DMS 273 (cell line): ENCODE data around the gene MET.
"Not testable (repeated sequence)": the region's sequence is repeated elsewhere in the genome, so short reads cannot be mapped to it uniquely, and the experiment has no call there.

ENCODE experiments used
- DNase-seq: peaks from one replicate; lab custom pipeline; 2025; ENCODE audit not compliant: unreplicated experiment; lab: John Stamatoyannopoulos, UW

Gene MET

DNA sequence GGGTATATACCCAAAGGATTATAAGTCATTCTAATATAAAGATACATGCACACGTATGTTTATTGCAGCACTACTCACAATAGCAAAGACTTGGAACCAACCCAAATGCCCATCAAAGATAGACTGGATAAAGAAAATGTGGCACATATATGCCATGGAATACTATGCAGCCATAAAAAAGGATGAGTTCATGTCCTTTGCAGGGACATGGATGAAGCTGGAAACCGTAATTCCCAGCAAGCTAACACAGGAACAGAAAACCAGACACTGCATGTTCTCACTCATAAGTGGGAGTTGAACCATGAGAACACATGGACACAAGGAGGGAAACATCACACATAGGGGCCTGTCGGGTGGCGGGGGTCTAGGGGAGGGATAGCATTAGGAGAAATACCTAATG, 79.1 kb downstream of the MET start:
- DNase-seq: not testable (repeated sequence)

DNA sequence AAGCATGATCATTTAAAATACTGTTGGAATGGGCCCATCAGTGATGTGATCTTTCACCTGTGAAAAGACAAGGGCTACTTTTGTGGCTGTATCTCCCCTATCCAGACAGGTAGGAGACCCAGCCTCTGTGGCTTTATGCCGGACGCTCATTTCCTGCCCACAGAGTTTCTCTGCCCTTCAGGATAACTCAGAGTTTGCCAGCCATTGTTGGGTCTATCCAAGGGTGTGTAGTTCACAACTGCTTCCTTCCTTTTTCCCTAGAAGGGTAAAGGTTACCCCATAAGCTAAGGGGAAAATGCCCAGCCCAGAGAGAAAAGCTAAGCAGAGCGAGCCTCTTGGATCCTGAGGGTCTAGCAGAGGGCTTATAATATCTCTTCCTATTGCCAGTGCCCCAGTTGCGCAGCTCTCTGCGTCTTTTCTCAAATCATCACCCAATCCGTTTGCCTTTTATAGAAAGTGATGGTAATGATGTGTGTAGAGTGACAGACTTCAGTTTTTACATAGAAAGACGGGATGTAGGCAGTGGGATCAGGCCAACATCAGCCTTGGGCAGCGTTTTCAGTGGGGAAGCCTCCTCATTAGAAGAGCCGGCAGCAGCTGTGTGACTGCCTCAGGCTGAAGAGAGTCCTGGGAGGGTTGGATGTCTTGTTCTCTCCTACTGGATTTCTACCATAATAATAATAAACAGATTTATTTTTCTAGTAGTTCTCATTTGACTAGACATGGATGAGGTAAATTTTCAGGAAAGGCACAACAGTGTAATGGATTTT, 80.5 kb downstream of the MET start:
- no peak for DNase-seq

- no peak for DNase-seq
Observed at GRCh38 chr7:116753130-116753529, 81.1 kb downstream of the MET start.

DNA sequence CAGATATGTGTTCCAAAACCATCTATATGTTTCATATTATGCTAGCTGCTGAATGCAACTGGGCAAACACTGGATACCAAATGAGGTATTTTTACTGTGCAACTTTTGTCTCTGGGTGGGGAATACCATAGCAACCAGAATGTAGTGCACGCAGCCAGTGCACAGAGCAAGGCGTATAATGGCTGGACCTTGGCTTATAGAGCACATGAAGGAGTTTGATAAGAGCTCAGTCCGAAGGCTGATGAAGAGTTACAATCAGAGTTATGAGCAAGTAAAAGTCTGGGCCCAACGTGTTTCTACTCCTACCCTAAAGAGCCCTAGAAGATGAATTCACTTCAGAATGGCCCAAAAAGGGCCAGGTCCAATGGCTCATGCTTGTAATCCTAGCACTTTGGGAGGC, 82.2 kb downstream of the MET start:
- DNase-seq: no peak

- no peak for DNase-seq
Observed at GRCh38 chr7:116757283-116757682, 85.3 kb downstream of the MET start.

- DNase-seq: not testable (repeated sequence)
Observed at GRCh38 chr7:116759642-116760041, 87.6 kb downstream of the MET start.

- no peak for DNase-seq
Observed at GRCh38 chr7:116762971-116763370, 91.0 kb downstream of the MET start.

DNA sequence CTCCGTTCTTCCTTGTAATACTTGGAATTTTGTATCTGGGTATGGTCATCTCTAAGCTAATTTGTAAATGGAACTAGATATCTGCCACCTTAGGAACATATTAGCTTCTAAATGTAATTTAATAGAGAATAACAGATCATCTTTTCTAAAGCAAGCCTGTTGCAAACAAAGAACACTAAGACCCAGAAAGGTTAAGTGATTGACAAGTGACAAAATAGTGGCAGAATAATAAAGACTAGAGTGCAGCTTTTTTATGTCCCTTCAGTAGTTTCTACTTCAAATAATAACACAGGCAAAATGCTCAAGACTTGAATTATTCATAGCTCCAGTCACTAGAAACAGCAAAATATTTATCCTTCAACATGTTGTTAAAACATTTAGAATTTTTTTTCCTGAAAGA, 91.7 kb downstream of the MET start:
- no peak for DNase-seq

GRCh38 chr7:116766881-116767280, 94.9 kb downstream of the MET start:
- no peak for DNase-seq

GRCh38 chr7:116769546-116769945, 97.5 kb downstream of the MET start:
- DNase-seq: no peak

GRCh38 chr7:116770941-116771340, 98.9 kb downstream of the MET start:
- DNase-seq: no peak

GRCh38 chr7:116771640-116772039, 99.6 kb downstream of the MET start:
- DNase-seq: no peak

- DNase-seq: no peak
Observed at GRCh38 chr7:116772423-116772863, 100.4 kb downstream of the MET start.

DNA sequence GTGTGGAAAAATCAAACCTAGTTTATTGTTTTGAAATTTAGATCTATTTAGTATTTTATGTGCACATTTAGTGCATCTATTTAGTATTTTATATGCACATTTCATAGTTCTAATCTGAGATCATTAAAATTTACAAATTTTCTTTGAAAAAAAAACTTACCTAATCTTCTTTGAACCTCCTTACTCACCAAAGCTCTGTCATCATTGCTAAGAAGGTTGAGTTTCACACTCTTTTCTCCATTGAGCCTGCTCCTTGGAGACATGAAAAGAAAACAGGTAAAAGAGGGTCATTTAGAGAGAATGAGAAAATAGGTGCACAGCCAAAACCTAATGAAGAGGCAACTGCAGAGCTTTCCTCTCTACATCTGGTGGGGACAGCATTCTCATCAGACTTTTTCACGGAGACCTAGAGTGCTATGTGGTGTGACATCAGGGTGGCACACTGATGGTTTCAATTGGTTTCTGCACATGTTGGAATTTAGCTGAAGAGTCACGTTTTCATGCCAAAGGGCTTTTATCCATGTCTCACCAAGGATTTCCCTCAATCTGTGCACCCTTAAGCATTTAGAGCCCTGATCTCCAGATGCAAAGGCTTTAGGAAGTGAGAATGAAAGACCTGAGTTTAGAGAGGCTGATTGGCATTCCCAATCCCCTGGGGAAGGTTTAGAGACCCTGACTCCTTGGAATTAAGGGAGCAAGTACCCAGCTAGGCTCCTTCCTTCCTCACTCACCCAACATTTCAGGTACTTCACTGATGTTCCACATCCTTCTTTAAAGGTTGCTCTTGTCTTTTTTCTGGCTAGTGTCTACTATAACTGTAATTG, 101.1 kb downstream of the MET start:
- DNase-seq: no peak

DNA sequence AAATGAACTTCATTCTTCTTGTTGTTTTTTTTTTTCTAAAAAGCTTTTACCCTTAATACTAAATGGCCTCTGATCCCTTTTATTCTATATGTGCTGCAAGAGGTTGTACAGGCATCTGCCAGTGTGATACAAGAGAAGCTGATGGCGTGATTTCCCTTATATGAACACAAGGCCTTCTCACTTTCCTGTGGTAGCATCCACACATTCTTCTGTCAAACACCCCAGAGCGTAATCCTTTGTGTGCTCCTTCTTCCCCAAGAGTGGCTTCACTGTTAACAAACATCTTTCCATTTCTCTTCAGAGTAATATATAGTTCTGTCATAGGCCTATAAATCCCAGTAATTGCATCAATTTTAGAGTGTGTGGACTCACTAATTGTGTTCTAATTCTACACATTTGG, 104.0 kb downstream of the MET start:
- no peak for DNase-seq

- DNase-seq: peak; percentile 35
Observed at GRCh38 chr7:116776610-116777289, 104.8 kb downstream of the MET start.

GRCh38 chr7:116777651-116778281, 105.8 kb downstream of the MET start:
- DNase-seq: no peak

GRCh38 chr7:116779216-116779615, 107.2 kb downstream of the MET start:
- no peak for DNase-seq

GRCh38 chr7:116779931-116780330, 107.9 kb downstream of the MET start:
- DNase-seq: no peak

DNA sequence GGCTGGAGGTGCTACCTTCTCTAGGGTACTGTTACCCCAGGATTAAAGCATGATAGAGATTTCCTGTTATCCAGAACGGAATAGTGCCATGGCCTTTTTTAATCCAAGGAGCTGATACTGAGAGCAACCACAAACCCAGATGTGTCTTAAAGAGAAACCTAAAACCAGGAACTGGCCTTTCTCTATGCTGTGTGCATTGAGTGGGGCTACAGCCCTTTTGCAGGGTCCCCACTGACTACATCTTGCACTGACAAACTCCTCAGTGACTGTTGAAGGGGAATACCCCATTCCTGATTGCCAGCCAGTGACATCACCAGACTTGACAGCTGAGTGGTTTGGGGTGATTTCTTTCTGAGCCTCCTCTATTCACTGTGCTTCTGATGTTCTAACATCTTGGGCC, 108.5 kb downstream of the MET start:
- no peak for DNase-seq

- no peak for DNase-seq
Observed at GRCh38 chr7:116780966-116781365, 109.0 kb downstream of the MET start.
